Mesendoderm (in vitro differentiated cells): ENCODE results near the gene STX2.

Source experiments
- DNase-seq: peaks from one replicate; pipeline ENCODE4 v3.0.0; 2013
- H2AK5ac ChIP-seq: 2 replicates; pipeline ENCODE4 v1.6.1; 2013; ENCODE audit warnings: low read length, inconsistent platforms
- H2BK120ac ChIP-seq: 2 replicates; pipeline ENCODE4 v1.6.1; 2013; ENCODE audit warnings: low read depth, mild to moderate bottlenecking, low read length, moderate library complexity, mixed read lengths
- H2BK15ac ChIP-seq: replicated peaks from 2 replicates; pipeline ENCODE4 v1.6.1; 2013; ENCODE audit warnings: low read depth, mild to moderate bottlenecking, moderate library complexity
- H2BK5ac ChIP-seq: 2 replicates; pipeline ENCODE4 v1.6.1; 2013; ENCODE audit warnings: low read length, inconsistent platforms
- H3K18ac ChIP-seq: 2 replicates; pipeline ENCODE4 v1.6.1; 2013; ENCODE audit warnings: mild to moderate bottlenecking, low read length, mixed read lengths
- H3K23ac ChIP-seq: one replicate; pipeline ENCODE4 v1.6.1; 2013; ENCODE audit warnings: low read length
- H3K27ac ChIP-seq: 2 replicates; pipeline ENCODE4 v1.5.1; 2013; ENCODE audit warnings: low read depth, mild to moderate bottlenecking, inconsistent platforms, low read length, moderate library complexity
- H3K27me3 ChIP-seq: 2 replicates; pipeline ENCODE4 v1.6.1; 2013; ENCODE audit warnings: low read length, control low read depth, mild to moderate bottlenecking, inconsistent platforms; ENCODE audit not compliant: insufficient read depth, poor library complexity
- H3K36me3 ChIP-seq: 2 replicates; pipeline ENCODE4 v1.6.1; 2013; ENCODE audit warnings: low read length, inconsistent platforms; ENCODE audit not compliant: control insufficient read depth, insufficient read depth
- H3K4ac ChIP-seq: one replicate; pipeline ENCODE4 v1.6.1; 2013; ENCODE audit warnings: low read depth, mild to moderate bottlenecking, low read length, moderate library complexity
- H3K4me1 ChIP-seq: 2 replicates; pipeline ENCODE4 v1.6.1; 2013; ENCODE audit warnings: low read depth, low read length, inconsistent platforms; ENCODE audit not compliant: control insufficient read depth
- H3K4me2 ChIP-seq: 2 replicates; pipeline ENCODE4 v1.6.1; 2013; ENCODE audit warnings: low read length
- H3K4me3 ChIP-seq: 2 replicates; pipeline ENCODE4 v1.5.1; 2013; ENCODE audit warnings: mild to moderate bottlenecking, low read length
- H3K56ac ChIP-seq: one replicate; pipeline ENCODE4 v1.6.1; 2013; ENCODE audit warnings: low read length
- H3K79me1 ChIP-seq: 2 replicates; pipeline ENCODE4 v1.6.1; 2013; ENCODE audit warnings: low read length, inconsistent platforms
- H3K79me2 ChIP-seq: 2 replicates; pipeline ENCODE4 v1.6.1; 2013; ENCODE audit warnings: mild to moderate bottlenecking, low read length; ENCODE audit not compliant: control insufficient read depth, insufficient read depth
- H3K9ac ChIP-seq: 2 replicates; pipeline ENCODE4 v1.6.1; 2013; ENCODE audit warnings: low read length, inconsistent platforms
- H4K5ac ChIP-seq: one replicate; pipeline ENCODE4 v1.6.1; 2013; ENCODE audit warnings: low read length
- H4K8ac ChIP-seq: one replicate; pipeline ENCODE4 v1.6.1; 2013; ENCODE audit warnings: low read depth, mild to moderate bottlenecking, control low read depth, low read length, moderate library complexity
- WGBS: extraction: QIAGEN DNeasy Blood & Tissue Kit; methylation state at CpG from one replicate; pipeline ENCODE4 v1.1.7; 2013; ENCODE audit warnings: low lambda C conversion rate, missing lambda C conversion rate; ENCODE audit not compliant: insufficient coverage; ENCODE audit errors: extremely low coverage; 5-methylcytosine and 5-hydroxymethylcytosine counted together

STX2 gene

DNA sequence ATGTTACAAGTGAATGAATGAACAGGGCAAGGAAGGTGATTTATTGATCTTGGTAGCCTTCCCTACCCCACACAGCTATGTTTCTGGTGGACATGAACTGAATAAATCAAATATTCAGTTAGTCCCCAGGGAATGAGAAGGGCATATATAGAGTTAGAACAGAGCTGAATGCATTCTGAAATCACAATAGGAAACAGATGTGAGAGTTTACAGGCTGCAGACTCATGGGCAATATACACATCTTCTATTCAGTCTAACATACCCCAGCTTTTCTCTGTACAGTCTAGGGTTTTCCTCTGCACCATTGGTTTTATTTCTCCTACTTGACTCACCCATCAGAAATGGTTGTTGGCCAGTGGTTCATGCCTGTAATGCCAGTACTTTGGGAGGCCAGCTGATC, 7.3 kb upstream of the STX2 start:
- no peak overlapping the region for H3K4me2 ChIP-seq
- no peak overlapping the region for H3K4ac ChIP-seq
- H2BK15ac ChIP-seq: no peak overlapping the region
- peaks cover 2% of the 10 kb centered on the region for H3K4me1 ChIP-seq
- no peak overlapping the region for H4K5ac ChIP-seq
- H3K4me3 ChIP-seq: no peak overlapping the region
- no peaks in the 10 kb centered on the region for H3K27me3 ChIP-seq
- no peak overlapping the region for H2BK120ac ChIP-seq
- no peak overlapping the region for H3K18ac ChIP-seq
- no peaks in the 10 kb centered on the region for H3K79me2 ChIP-seq
- no peak overlapping the region for H2AK5ac ChIP-seq
- no peak for DNase-seq
- no peak overlapping the region for H3K23ac ChIP-seq
- no peak overlapping the region for H3K27ac ChIP-seq
- no peak overlapping the region for H3K56ac ChIP-seq
- H2BK5ac ChIP-seq: no peak overlapping the region
- H3K36me3 ChIP-seq: no peaks in the 10 kb centered on the region
- no peak overlapping the region for H4K8ac ChIP-seq
- H3K9ac ChIP-seq: no peak overlapping the region
- no peaks in the 10 kb centered on the region for H3K79me1 ChIP-seq

DNA sequence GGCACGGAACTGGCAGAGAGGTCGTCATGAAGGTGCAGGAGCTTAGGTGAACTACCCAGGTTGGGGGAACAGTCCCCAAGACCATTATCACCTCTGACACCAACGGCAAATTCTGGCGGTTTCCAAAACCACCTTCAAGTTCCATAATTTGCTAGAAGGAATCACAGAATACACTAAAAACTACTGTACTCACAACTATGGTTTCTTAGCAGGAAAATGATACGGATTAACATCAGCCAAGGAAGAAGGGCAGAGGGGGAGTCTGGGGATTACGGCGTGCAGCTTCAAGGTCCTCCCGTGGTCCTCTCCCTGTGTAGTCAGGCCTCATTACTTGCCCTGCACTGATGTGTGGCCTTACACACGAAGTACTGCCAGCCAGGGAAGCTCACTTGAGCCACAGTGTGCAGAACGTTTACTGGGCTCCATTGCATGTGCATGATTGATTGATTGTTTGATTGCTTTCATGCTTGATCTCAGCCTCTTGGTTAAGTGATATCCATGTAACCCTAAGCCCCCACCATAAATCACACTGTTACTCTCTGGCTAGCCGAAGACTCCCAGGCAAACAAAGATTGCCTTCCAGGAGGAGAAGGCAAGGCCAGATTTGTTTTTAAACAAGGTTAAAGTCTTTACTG, 837 bp upstream of the STX2 start:
- peak overlapping the region; percentile 3 for H3K9ac ChIP-seq
- no CpG with 5 or more reads among the region's 11 CpGs for WGBS
- H3K4ac ChIP-seq: no peak overlapping the region
- no peak overlapping the region for H4K8ac ChIP-seq
- H3K56ac ChIP-seq: peak overlapping the region; percentile 2
- no peak overlapping the region for H3K4me3 ChIP-seq
- peaks cover 11% of the 10 kb centered on the region for H3K79me2 ChIP-seq
- H3K23ac ChIP-seq: no peak overlapping the region
- no peak overlapping the region for H3K27ac ChIP-seq
- H4K5ac ChIP-seq: no peak overlapping the region
- peaks cover 9% of the 10 kb centered on the region for H3K4me1 ChIP-seq
- H2BK15ac ChIP-seq: no peak overlapping the region
- no peaks in the 10 kb centered on the region for H3K36me3 ChIP-seq
- no peak overlapping the region for H3K4me2 ChIP-seq
- H2BK5ac ChIP-seq: no peak overlapping the region
- H3K27me3 ChIP-seq: no peaks in the 10 kb centered on the region
- no peak overlapping the region for H2AK5ac ChIP-seq
- no peak overlapping the region for H3K18ac ChIP-seq
- H3K79me1 ChIP-seq: peaks cover 11% of the 10 kb centered on the region
- no peak overlapping the region for H2BK120ac ChIP-seq
- no peak for DNase-seq

DNA sequence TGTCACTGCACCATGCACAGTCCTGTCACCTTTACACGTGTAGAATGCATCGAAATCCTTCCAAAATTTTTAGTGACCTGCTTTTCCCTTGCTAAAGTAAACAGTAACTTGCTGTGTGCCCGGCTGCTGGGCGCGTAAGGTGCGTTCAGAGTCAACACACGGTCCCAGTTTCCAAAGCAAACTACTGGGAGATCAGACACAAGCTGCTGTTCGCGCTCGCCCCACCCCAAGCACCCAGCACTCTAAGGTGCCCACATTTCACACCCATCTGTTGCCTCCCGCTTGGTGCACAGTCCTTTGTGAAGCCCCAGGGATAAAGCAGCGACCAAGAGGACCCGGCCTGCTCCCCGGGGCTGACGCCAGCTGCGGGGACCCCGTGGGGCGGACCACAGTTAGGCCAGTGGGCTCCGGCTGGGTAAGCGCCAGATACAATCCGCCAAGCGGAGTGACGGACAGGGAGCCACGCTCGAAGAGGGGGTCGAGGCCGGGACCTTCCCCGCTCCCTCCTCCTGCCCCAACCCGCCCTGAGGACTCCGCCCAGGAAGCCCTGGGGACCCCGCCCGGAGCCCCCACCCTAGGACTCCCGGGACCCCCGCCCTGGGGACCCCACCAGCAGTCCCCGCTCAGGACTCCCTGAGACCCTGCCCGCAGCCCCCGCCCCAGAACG, 633 bp downstream of the STX2 start:
- Histone ChIP-seq H3K23ac (peak overlapping the region; percentile 89), H3K4me1 (peaks cover 9% of the 10 kb centered on the region), H3K79me2 (peaks cover 11% of the 10 kb centered on the region), H3K9ac (peak overlapping the region; percentile 94), H3K79me1 (peaks cover 11% of the 10 kb centered on the region), H3K27me3 (no peaks in the 10 kb centered on the region), H2BK120ac (peak overlapping the region; percentile 89), H2AK5ac (no peak overlapping the region), H3K4ac (peak overlapping the region; percentile 96), H3K4me2 (peak overlapping the region; percentile 94), H3K4me3 (peak overlapping the region; percentile 86), H3K36me3 (no peaks in the 10 kb centered on the region), H3K18ac (peak overlapping the region; percentile 100), H2BK15ac (no peak overlapping the region), H4K8ac (no peak overlapping the region), H3K27ac (peak overlapping the region; percentile 10), H3K56ac (peak overlapping the region; percentile 95), H4K5ac (no peak overlapping the region), H2BK5ac (no peak overlapping the region)
- DNase-seq: peak; percentile 42
- WGBS: no CpG with 5 or more reads among the region's 38 CpGs

DNA sequence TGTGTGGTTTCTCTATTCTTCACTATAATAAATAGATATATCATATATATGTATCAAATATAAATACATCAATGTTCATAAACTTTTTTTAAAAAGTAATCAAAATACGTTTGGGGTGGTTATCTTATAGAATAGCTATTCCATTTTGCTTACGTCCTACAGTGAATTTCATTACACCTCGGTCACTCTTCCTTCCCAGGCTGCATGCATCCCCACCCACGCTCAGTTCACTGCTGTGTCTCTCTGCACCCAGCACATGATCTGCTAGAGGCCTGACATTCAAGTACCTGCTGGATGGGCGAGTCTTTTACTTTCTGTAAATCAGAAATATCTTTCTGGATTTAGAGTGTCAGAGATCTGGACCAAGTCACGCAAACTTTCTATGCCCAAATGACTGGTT, 3.6 kb downstream of the STX2 start:
- H3K23ac ChIP-seq: no peak overlapping the region
- H4K8ac ChIP-seq: no peak overlapping the region
- no peak for DNase-seq
- WGBS: no CpG with 5 or more reads among the region's 6 CpGs
- H3K4ac ChIP-seq: no peak overlapping the region
- H3K56ac ChIP-seq: no peak overlapping the region
- no peak overlapping the region for H2AK5ac ChIP-seq
- H4K5ac ChIP-seq: no peak overlapping the region
- H2BK5ac ChIP-seq: no peak overlapping the region
- no peaks in the 10 kb centered on the region for H3K27me3 ChIP-seq
- no peak overlapping the region for H2BK15ac ChIP-seq
- no peak overlapping the region for H3K27ac ChIP-seq
- H3K79me1 ChIP-seq: peaks cover 24% of the 10 kb centered on the region
- H3K79me2 ChIP-seq: peaks cover 24% of the 10 kb centered on the region
- H3K4me3 ChIP-seq: no peak overlapping the region
- peaks cover 11% of the 10 kb centered on the region for H3K4me1 ChIP-seq
- H3K18ac ChIP-seq: no peak overlapping the region
- no peak overlapping the region for H2BK120ac ChIP-seq
- H3K4me2 ChIP-seq: no peak overlapping the region
- H3K9ac ChIP-seq: no peak overlapping the region
- no peaks in the 10 kb centered on the region for H3K36me3 ChIP-seq

DNA sequence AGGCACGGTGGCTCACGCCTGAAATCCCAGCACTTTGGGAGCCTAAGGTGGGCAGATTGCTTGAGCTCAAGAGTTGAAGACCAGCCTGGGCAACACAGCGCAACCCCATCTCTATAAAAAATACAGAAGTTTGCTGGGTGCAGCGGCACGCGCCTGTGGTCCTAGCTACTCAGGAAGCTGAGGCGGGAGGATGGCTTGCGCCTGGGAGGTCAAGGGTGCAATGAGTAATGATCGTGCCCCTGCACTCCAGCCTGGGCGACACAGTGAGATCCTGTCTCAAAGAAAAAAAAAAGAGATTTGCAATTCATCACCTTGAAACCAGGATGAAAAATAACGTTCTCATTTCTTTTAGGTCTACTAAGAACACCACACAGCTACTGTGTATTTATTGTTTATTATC, 4.0 kb downstream of the STX2 start:
- no peak for DNase-seq
- no peak overlapping the region for H2BK120ac ChIP-seq
- no peak overlapping the region for H3K4me2 ChIP-seq
- H3K4ac ChIP-seq: no peak overlapping the region
- H3K56ac ChIP-seq: no peak overlapping the region
- no peak overlapping the region for H3K18ac ChIP-seq
- no peak overlapping the region for H3K27ac ChIP-seq
- no peaks in the 10 kb centered on the region for H3K27me3 ChIP-seq
- H4K8ac ChIP-seq: no peak overlapping the region
- no CpG with 5 or more reads among the region's 11 CpGs for WGBS
- H3K4me1 ChIP-seq: peaks cover 11% of the 10 kb centered on the region
- H3K79me2 ChIP-seq: peaks cover 25% of the 10 kb centered on the region
- H3K79me1 ChIP-seq: peaks cover 25% of the 10 kb centered on the region
- no peak overlapping the region for H3K9ac ChIP-seq
- H4K5ac ChIP-seq: no peak overlapping the region
- H3K4me3 ChIP-seq: no peak overlapping the region
- H3K23ac ChIP-seq: no peak overlapping the region
- no peaks in the 10 kb centered on the region for H3K36me3 ChIP-seq
- no peak overlapping the region for H2AK5ac ChIP-seq
- no peak overlapping the region for H2BK5ac ChIP-seq
- H2BK15ac ChIP-seq: no peak overlapping the region
